ENCODE measurements around the gene LRCH3.
"Not testable (repeated sequence)": the region's sequence is repeated elsewhere in the genome, so short reads cannot be mapped to it uniquely, and the experiment has no call there.

LRCH3 gene

DNA sequence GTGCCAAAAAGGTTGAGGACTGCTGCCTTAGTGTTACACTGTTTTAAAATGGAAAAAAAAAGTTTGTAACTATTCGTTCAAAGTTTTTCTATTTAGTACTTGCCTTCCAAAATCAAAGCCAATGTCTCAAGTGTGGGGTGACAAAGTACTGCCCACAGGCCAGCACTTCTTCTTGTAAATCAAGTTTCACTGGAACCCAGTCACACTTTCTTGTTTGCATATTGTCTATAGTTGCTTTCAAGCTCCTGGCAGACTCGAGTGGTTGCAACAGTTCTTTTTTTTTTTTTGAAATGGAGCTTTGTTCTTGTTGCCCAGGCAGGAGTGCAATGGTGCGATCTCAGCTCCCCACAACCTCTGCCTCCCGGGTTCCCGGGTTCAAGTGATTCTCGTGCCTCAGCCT is 83.6 kb downstream of the LRCH3 start:
- Histone ChIP-seq H3K27me3 (replicated peaks; ENCODE audit: control insufficient read depth, insufficient read depth, low read length) (no peaks in the 10 kb centered on the region), H3K9me3 (ENCODE audit: control insufficient read depth, low read length) (no peaks in the 10 kb centered on the region), H3K9ac (ENCODE audit: low read length) (no peak overlapping the region), H3K36me3 (ENCODE audit: control insufficient read depth, insufficient read depth, low read length, severe bottlenecking) (peaks cover 71% of the 10 kb centered on the region), H3K4me3 (ENCODE audit: low read length) (no peak overlapping the region), H3K4me1 (ENCODE audit: control insufficient read depth, insufficient read depth, low read length) (no peaks in the 10 kb centered on the region)
- DNase-seq (ENCODE audit: low read depth), result no peak

DNA sequence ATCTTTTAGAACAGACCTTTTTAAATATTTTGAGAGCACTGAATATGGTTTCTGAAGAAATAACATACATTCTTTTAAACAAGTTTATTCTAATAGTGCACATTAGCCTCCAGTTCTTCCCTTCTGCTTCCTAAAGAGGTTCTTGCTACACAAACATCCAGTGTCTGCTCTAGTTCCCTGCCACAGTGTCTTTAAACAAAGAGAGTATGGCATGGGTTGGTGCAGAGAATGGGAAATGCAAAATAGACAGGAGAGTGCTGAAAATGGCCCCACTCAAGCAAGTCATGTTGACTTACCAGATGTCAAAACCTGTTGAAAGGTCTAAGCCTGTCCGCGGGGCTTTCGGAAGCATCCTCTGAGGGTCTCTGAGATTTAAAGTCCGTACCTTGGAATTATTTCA is 86.8 kb downstream of the LRCH3 start:
- Histone ChIP-seq H3K36me3 (ENCODE audit: control insufficient read depth, insufficient read depth, low read length, severe bottlenecking) (peaks cover 54% of the 10 kb centered on the region), H3K4me1 (ENCODE audit: control insufficient read depth, insufficient read depth, low read length) (no peaks in the 10 kb centered on the region), H3K9me3 (ENCODE audit: control insufficient read depth, low read length) (no peaks in the 10 kb centered on the region), H3K27me3 (replicated peaks; ENCODE audit: control insufficient read depth, insufficient read depth, low read length) (no peaks in the 10 kb centered on the region), H3K4me3 (ENCODE audit: low read length) (no peak overlapping the region), H3K9ac (ENCODE audit: low read length) (no peak overlapping the region)
- DNase-seq (ENCODE audit: low read depth), result no peak

DNA sequence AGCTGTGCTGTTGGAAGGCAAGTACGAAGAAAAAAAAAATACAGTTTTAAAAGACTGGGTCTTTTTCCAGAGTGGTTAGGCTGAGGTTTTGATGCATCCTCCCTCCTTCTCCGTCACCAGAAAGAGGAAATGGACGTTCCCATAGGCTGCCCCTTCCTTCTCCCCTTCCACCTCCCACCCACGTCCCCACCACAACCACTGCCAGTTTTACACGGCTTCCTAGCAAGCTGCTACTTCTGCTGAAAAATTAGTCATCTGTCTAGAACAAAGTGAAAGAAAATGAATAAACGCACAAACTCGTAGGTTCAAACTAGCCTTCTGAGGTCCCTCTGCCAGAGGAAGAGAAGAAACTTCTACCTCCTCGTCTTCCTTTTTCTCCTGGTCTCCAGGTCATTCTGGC is 87.4 kb downstream of the LRCH3 start:
- DNase-seq (ENCODE audit: low read depth), result no peak
- Histone ChIP-seq H3K27me3 (replicated peaks; ENCODE audit: control insufficient read depth, insufficient read depth, low read length) (no peaks in the 10 kb centered on the region), H3K36me3 (ENCODE audit: control insufficient read depth, insufficient read depth, low read length, severe bottlenecking) (peaks cover 51% of the 10 kb centered on the region), H3K4me3 (ENCODE audit: low read length) (no peak overlapping the region), H3K9ac (ENCODE audit: low read length) (no peak overlapping the region), H3K9me3 (ENCODE audit: control insufficient read depth, low read length) (no peaks in the 10 kb centered on the region), H3K4me1 (ENCODE audit: control insufficient read depth, insufficient read depth, low read length) (no peaks in the 10 kb centered on the region)

DNA sequence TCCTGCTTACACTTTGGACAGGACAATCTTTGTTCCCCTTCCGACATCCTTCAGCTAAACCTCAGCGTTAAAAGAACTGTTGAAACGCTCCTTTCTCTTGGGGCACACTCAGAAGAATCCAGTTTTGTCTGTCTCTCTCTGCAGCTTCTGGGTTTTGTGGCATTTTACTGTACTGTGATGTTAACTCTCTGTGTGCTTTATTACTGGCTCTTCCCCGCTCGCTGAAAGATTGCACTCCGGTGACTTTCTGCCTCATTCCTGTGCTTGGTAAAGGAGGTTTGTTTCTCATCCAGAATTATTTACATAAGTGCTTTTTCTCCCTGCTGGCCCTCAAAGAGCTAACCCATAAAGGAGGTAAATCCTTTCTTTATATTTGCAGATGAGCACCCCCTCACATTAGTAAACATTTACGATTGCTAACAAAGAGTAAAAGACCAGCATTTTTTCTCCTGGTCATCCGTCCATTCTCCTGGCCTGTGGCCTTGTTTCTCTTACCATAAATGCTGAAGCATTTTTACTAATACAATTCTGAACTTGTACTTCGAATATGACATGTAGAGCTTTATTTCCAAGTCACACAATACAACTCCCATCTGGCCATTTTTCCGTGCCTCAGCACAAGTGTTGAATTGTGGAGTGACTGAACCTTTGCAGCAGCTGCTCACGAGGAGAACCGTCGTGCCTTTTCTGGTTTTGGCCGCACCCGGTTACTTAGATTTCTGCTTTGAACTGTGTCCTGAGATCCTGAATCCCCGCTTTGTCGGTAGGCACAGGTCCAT is 89.6 kb downstream of the LRCH3 start:
- H3K4me3 ChIP-seq (ENCODE audit: low read length), result no peak overlapping the region
- peaks cover 57% of the 10 kb centered on the region for H3K36me3 ChIP-seq (ENCODE audit: control insufficient read depth, insufficient read depth, low read length, severe bottlenecking)

DNA sequence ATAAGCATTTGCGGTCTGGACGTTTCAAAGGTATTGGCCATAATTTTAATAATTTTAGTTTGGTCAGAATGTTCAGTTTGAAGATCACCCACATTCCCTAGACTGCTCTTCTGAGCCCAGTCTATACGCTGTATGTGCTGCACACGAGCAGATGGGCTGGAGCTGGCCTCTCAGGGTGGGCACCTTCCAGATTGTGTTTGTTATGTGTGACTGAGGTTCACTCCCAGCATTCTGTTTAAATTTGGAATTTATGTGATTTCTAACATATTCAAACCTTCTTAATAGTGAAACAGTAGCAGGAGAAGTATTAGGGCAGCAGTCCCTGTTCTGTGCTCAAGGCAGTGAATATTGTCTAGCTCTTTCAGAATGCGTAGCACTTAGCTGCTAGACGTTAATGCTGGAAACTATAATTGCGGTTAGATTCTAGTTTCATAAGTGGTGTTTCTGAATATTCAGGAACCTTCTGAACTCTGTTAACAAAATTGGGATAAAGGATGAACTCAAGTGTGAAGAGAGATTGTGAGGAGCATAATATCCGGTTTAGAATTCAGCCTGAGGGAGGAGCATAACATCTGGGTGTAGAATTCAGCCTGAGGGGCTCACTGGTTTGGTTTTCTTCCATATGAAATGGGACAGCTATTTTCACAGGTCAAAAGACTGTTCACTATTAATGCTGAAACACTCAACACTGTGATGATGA is 90.4 kb downstream of the LRCH3 start:
- DNase-seq (ENCODE audit: low read depth), result no peak
- H3K36me3 ChIP-seq (ENCODE audit: control insufficient read depth, insufficient read depth, low read length, severe bottlenecking), result peaks cover 50% of the 10 kb centered on the region
- H3K9me3 ChIP-seq (ENCODE audit: control insufficient read depth, low read length), result no peaks in the 10 kb centered on the region
- no peaks in the 10 kb centered on the region for H3K4me1 ChIP-seq (ENCODE audit: control insufficient read depth, insufficient read depth, low read length)
- no peak overlapping the region for H3K4me3 ChIP-seq (ENCODE audit: low read length)
- H3K27me3 ChIP-seq (replicated peaks; ENCODE audit: control insufficient read depth, insufficient read depth, low read length), result no peaks in the 10 kb centered on the region
- no peak overlapping the region for H3K9ac ChIP-seq (ENCODE audit: low read length)

More for the DNA sequence above, 89.6 kb downstream of the LRCH3 start:
- Histone ChIP-seq H3K4me1 (ENCODE audit: control insufficient read depth, insufficient read depth, low read length) (no peaks in the 10 kb centered on the region), H3K9ac (ENCODE audit: low read length) (no peak overlapping the region), H3K27me3 (replicated peaks; ENCODE audit: control insufficient read depth, insufficient read depth, low read length) (no peaks in the 10 kb centered on the region), H3K9me3 (ENCODE audit: control insufficient read depth, low read length) (no peaks in the 10 kb centered on the region)
- DNase-seq (ENCODE audit: low read depth), result no peak

DNA sequence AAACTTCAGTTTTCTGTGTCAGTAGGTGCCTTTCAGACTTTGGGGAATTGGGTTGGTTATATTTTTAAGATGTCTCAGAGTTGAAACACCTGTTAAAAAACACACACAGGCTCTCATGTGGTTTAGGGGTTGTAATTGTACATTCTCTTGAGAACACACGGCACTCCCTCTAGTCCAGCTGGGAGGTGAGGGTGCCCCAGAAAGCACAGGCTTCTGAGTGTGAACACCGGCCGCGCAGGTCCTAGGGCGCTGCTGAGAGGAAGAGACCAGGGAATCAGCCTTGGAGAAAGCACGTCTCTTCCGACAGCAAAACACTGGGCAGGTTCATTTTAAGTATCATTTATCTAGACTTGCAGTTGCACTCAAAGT is 90.9 kb downstream of the LRCH3 start:
- H3K9me3 ChIP-seq (ENCODE audit: control insufficient read depth, low read length), result no peaks in the 10 kb centered on the region
- no peak for DNase-seq (ENCODE audit: low read depth)
- no peaks in the 10 kb centered on the region for H3K4me1 ChIP-seq (ENCODE audit: control insufficient read depth, insufficient read depth, low read length)
- H3K36me3 ChIP-seq (ENCODE audit: control insufficient read depth, insufficient read depth, low read length, severe bottlenecking), result peaks cover 48% of the 10 kb centered on the region
- no peaks in the 10 kb centered on the region for H3K27me3 ChIP-seq (replicated peaks; ENCODE audit: control insufficient read depth, insufficient read depth, low read length)
- no peak overlapping the region for H3K9ac ChIP-seq (ENCODE audit: low read length)
- no peak overlapping the region for H3K4me3 ChIP-seq (ENCODE audit: low read length)

DNA sequence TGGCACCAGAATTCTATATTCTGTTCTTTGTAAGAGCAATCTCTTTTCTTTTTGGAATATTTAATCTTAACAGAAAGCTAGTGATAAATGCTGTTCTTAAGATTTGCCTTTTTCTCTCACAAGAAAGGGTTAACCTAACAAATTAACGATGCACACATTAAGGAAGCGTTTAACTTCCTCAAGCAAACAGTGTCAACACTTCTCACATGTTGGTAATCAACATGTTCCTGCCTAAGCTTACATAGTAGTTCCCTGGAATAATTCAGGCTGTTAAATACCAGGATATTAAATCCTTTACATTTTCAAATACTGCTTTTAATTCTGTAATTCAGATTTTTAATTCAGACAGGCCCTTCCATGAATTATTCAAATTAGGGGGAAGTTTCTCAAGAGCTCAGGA is 91.5 kb downstream of the LRCH3 start:
- no peaks in the 10 kb centered on the region for H3K9me3 ChIP-seq (ENCODE audit: control insufficient read depth, low read length)
- H3K4me3 ChIP-seq (ENCODE audit: low read length), result no peak overlapping the region
- H3K27me3 ChIP-seq (replicated peaks; ENCODE audit: control insufficient read depth, insufficient read depth, low read length), result no peaks in the 10 kb centered on the region
- H3K9ac ChIP-seq (ENCODE audit: low read length), result no peak overlapping the region
- H3K36me3 ChIP-seq (ENCODE audit: control insufficient read depth, insufficient read depth, low read length, severe bottlenecking), result peaks cover 45% of the 10 kb centered on the region
- H3K4me1 ChIP-seq (ENCODE audit: control insufficient read depth, insufficient read depth, low read length), result no peaks in the 10 kb centered on the region
- DNase-seq (ENCODE audit: low read depth), result no peak

DNA sequence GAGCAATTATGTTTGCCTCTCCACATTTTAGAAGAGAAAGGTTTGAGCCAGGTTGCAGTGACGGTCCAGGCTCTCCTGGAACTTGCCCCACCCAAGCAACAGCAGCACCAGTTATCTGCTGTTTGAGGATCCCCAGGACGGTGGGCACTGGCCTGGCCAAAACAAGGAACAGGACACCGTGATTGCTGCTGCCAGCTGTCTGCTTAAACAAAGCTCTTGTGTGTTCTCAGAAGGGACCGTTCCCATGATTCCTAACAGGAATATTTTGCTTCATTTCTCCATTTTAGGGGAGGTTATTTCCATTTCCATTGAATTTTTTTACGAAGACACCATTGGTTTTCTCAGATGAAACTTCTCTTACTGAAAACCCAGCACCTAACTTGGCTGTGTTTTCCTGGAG is 92.5 kb downstream of the LRCH3 start:
- Histone ChIP-seq H3K4me1 (ENCODE audit: control insufficient read depth, insufficient read depth, low read length) (no peaks in the 10 kb centered on the region), H3K36me3 (ENCODE audit: control insufficient read depth, insufficient read depth, low read length, severe bottlenecking) (peaks cover 36% of the 10 kb centered on the region), H3K9me3 (ENCODE audit: control insufficient read depth, low read length) (no peaks in the 10 kb centered on the region), H3K9ac (ENCODE audit: low read length) (no peak overlapping the region), H3K4me3 (ENCODE audit: low read length) (no peak overlapping the region), H3K27me3 (replicated peaks; ENCODE audit: control insufficient read depth, insufficient read depth, low read length) (no peaks in the 10 kb centered on the region)
- DNase-seq (ENCODE audit: low read depth), result no peak

DNA sequence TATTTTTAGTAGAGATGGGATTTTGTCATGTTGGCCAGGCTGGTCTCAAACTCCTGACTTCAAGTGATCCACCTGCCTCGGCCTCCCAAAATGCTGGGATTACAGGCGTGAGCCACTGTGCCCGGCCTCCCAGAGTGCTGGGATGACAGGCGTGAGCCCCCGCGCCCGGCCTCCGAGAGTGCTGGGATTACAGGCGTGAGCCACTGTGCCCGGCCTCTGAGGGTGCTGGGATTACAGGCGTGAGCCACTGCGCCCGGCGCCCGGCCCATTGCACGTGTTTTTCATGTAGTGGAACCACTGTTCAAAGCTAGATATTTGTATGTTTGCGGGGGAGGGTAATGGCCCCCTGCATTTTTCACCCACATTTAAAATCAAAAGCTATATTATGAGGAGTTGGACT is 93.3 kb downstream of the LRCH3 start:
- H3K36me3 ChIP-seq (ENCODE audit: control insufficient read depth, insufficient read depth, low read length, severe bottlenecking), result peaks cover 30% of the 10 kb centered on the region
- H3K4me3 ChIP-seq (ENCODE audit: low read length); DNase-seq (ENCODE audit: low read depth); H3K9me3 ChIP-seq (ENCODE audit: control insufficient read depth, low read length); H3K9ac ChIP-seq (ENCODE audit: low read length); H3K4me1 ChIP-seq (ENCODE audit: control insufficient read depth, insufficient read depth, low read length); H3K27me3 ChIP-seq (replicated peaks; ENCODE audit: control insufficient read depth, insufficient read depth, low read length): not testable (repeated sequence)

DNA sequence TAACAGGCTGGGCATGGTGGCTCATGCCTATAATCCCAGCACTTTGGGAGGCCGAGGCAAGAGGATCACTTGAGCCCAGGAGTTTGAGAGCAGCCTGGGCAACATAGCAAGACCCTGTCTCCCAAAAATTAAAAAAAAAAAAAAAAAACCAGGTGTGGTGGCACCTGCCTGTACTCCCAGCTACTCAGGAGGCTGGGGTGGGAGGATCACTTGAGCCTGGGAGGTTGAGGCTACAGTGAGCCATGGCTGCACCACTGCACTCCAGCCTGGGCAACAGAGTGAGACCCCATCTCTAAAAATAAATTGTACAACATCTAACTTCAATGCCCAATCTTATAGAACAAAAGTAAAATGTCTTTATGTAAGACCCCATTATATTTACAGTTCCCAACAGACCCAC is 95.0 kb downstream of the LRCH3 start:
- H3K36me3 ChIP-seq (ENCODE audit: control insufficient read depth, insufficient read depth, low read length, severe bottlenecking), result peaks cover 23% of the 10 kb centered on the region
- not testable (repeated sequence) for DNase-seq (ENCODE audit: low read depth); H3K9ac ChIP-seq (ENCODE audit: low read length); H3K27me3 ChIP-seq (replicated peaks; ENCODE audit: control insufficient read depth, insufficient read depth, low read length); H3K4me1 ChIP-seq (ENCODE audit: control insufficient read depth, insufficient read depth, low read length); H3K9me3 ChIP-seq (ENCODE audit: control insufficient read depth, low read length); H3K4me3 ChIP-seq (ENCODE audit: low read length)

DNA sequence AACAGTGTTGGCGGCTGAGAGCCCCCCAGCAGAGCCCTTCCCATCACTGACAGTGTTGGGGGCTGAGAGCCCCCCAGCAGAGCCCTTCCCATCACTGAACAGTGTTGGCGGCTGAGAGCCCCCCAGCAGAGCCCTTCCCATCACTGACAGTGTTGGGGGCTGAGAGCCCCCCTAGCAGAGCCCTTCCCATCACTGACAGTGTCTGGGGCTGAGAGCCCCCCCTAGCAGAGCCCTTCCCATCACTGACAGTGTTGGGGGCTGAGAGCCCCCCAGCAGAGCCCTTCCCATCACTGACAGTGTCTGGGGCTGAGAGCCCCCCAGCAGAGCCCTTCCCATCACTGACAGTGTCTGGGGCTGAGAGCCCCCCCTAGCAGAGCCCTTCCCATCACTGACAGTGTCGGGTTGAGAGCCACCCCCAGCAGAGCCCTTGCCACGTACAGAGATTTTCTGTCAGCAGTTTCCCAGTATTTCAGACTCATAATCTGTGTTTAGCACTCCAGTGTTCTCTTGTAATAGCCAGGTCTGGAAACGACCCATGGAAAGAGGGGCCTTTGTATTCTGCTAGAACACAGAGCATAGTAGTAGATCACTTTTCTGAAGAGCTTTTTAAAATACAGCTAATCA is 96.5 kb downstream of the LRCH3 start:
- H3K4me1 ChIP-seq (ENCODE audit: control insufficient read depth, insufficient read depth, low read length); H3K27me3 ChIP-seq (replicated peaks; ENCODE audit: control insufficient read depth, insufficient read depth, low read length); H3K9ac ChIP-seq (ENCODE audit: low read length); H3K4me3 ChIP-seq (ENCODE audit: low read length); H3K9me3 ChIP-seq (ENCODE audit: control insufficient read depth, low read length); DNase-seq (ENCODE audit: low read depth): not testable (repeated sequence)
- H3K36me3 ChIP-seq (ENCODE audit: control insufficient read depth, insufficient read depth, low read length, severe bottlenecking), result peaks cover 18% of the 10 kb centered on the region
